ENCODE results near the gene L3MBTL4. TPM values are rescaled to one million over a fixed set of nuclear protein-coding genes. Genes with fewer than 3 reads are reported as not detected.

L3MBTL4 gene
- total and polyA plus RNA-seq, 10 donors = 1.1 to 21.0 (median 12.7) TPM

DNA sequence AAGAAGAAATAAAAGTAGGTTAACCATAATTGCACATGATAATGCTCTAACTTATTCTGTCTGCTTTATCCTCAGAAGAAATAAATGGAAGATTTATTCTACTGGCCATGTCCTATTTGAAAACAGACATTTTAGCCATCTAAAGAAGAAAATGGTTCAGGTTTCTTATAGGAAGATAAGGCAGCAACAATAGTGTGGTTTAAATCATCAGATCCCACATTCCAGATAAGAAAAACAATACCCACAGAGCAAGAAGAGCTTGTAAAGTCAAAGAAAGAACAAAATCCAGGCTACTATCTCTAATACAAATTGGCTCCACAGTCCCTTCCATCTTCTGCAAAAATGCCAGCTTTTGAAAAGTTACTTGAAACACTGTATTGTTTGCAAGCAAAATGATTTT, 49.3 kb downstream of the L3MBTL4 start:
- no peaks in the 10 kb centered on the region for H3K4me1 ChIP-seq
- H3K27me3 ChIP-seq (replicated peaks in 1 of 7) = no peaks in the 10 kb centered on the region
- intact Hi-C loops (cut with DNase I; ENCODE audit: low total_unique reads) = no loop called here
- no peak overlapping the region for H3K27ac ChIP-seq
- DNase-seq = no peak
- H3K36me3 ChIP-seq = no peaks in the 10 kb centered on the region
- no peaks in the 10 kb centered on the region for H3K9me3 ChIP-seq
- no peak for TF ChIP-seq POLR2A (IDR thresholded peaks at IDR 0.05)
- no peak for TF ChIP-seq POLR2AphosphoS5 (IDR thresholded peaks at IDR 0.05)
- TF ChIP-seq CTCF (IDR thresholded peaks at IDR 0.05 in 8 of 11, conservative IDR thresholded peaks at IDR 0.05 in 3 of 11) = no peak
- no peak overlapping the region for H3K4me3 ChIP-seq

- DNase-seq = no peak
- no peaks in the 10 kb centered on the region for H3K9me3 ChIP-seq
- no peak overlapping the region for H3K27ac ChIP-seq
- TF ChIP-seq CTCF (IDR thresholded peaks at IDR 0.05 in 8 of 11, conservative IDR thresholded peaks at IDR 0.05 in 3 of 11) = no peak
- no peak for TF ChIP-seq POLR2AphosphoS5 (IDR thresholded peaks at IDR 0.05)
- no peak for TF ChIP-seq POLR2A (IDR thresholded peaks at IDR 0.05)
- no peaks in the 10 kb centered on the region for H3K4me1 ChIP-seq
- no peaks in the 10 kb centered on the region for H3K27me3 ChIP-seq (replicated peaks in 1 of 7)
- 66 to 89% (median 78%) methylated on average over 7 of the region's 7 CpGs for WGBS, 5 donors
- H3K4me3 ChIP-seq = no peak overlapping the region
- no peaks in the 10 kb centered on the region for H3K36me3 ChIP-seq
- intact Hi-C loops (cut with DNase I; ENCODE audit: low total_unique reads) = no loop called here
These were observed 51.5 kb downstream of the L3MBTL4 start for GRCh38 chr18:6363216-6363615.

GRCh38 chr18:6362559-6363129, 52.1 kb downstream of the L3MBTL4 start:
- H3K27ac ChIP-seq = no peak overlapping the region
- no peaks in the 10 kb centered on the region for H3K9me3 ChIP-seq
- no peaks in the 10 kb centered on the region for H3K36me3 ChIP-seq
- no peak for TF ChIP-seq POLR2A (IDR thresholded peaks at IDR 0.05)
- TF ChIP-seq CTCF (IDR thresholded peaks at IDR 0.05 in 8 of 11, conservative IDR thresholded peaks at IDR 0.05 in 3 of 11) = no peak
- TF ChIP-seq POLR2AphosphoS5 (IDR thresholded peaks at IDR 0.05) = no peak
- intact Hi-C loops (cut with DNase I; ENCODE audit: low total_unique reads) = no loop called here
- no peak overlapping the region for H3K4me3 ChIP-seq
- no peaks in the 10 kb centered on the region for H3K27me3 ChIP-seq (replicated peaks in 1 of 7)
- no peak for DNase-seq
- no peaks in the 10 kb centered on the region for H3K4me1 ChIP-seq
- 93 to 97% (median 96%) methylated on average over 9 of the region's 9 CpGs for WGBS, 5 donors

GRCh38 chr18:6357668-6358067, 57.0 kb downstream of the L3MBTL4 start:
- TF ChIP-seq CTCF (IDR thresholded peaks at IDR 0.05 in 8 of 11, conservative IDR thresholded peaks at IDR 0.05 in 3 of 11) (no peak), POLR2A (IDR thresholded peaks at IDR 0.05) (no peak), POLR2AphosphoS5 (IDR thresholded peaks at IDR 0.05) (no peak)
- intact Hi-C loops (cut with DNase I; ENCODE audit: low total_unique reads) = no loop called here
- 85 to 93% (median 88%) methylated on average over 5 of the region's 5 CpGs for WGBS, 5 donors
- Histone ChIP-seq H3K27ac (no peak overlapping the region), H3K9me3 (no peaks in the 10 kb centered on the region), H3K4me1 (no peaks in the 10 kb centered on the region), H3K27me3 (replicated peaks in 1 of 7) (no peaks in the 10 kb centered on the region), H3K4me3 (no peak overlapping the region), H3K36me3 (no peaks in the 10 kb centered on the region)
- DNase-seq = no peak

Data from spleen (tissue), 11 donors.